HG03460 (cell line): ENCODE measurements around the gene RMC1.

Experiments used
- ATAC-seq: cut with Tn5 transposase; IDR thresholded peaks from one replicate; pipeline ENCODE4 v1.9.1; 2021; ENCODE audit not compliant: unreplicated experiment

RMC1 gene

GRCh38 chr18:23529604-23530003, 26.3 kb downstream of the RMC1 start:
- ATAC-seq = no peak

- ATAC-seq = no peak
These were observed 26.9 kb downstream of the RMC1 start for GRCh38 chr18:23530195-23530594.

GRCh38 chr18:23531912-23532311, 28.6 kb downstream of the RMC1 start:
- ATAC-seq = no peak

GRCh38 chr18:23532848-23533247, 29.5 kb downstream of the RMC1 start:
- no peak for ATAC-seq

- ATAC-seq = no peak
These were observed 31.0 kb downstream of the RMC1 start for GRCh38 chr18:23534276-23534675.

GRCh38 chr18:23536204-23536603, 32.9 kb downstream of the RMC1 start:
- ATAC-seq = no peak

GRCh38 chr18:23537274-23537673, 34.0 kb downstream of the RMC1 start:
- ATAC-seq = no peak

GRCh38 chr18:23538001-23538400, 34.7 kb downstream of the RMC1 start:
- ATAC-seq = no peak

GRCh38 chr18:23538870-23539269, 35.6 kb downstream of the RMC1 start:
- no peak for ATAC-seq

GRCh38 chr18:23539296-23539695, 36.0 kb downstream of the RMC1 start:
- ATAC-seq = no peak

- ATAC-seq = no peak
These were observed 36.7 kb downstream of the RMC1 start for GRCh38 chr18:23539911-23540525.

GRCh38 chr18:23540867-23541266, 37.6 kb downstream of the RMC1 start:
- ATAC-seq = peak; percentile 61

- ATAC-seq = no peak
These were observed 38.2 kb downstream of the RMC1 start for GRCh38 chr18:23541349-23542093.

GRCh38 chr18:23542461-23542860, 39.1 kb downstream of the RMC1 start:
- no peak for ATAC-seq

- no peak for ATAC-seq
These were observed 42.0 kb downstream of the RMC1 start for GRCh38 chr18:23545247-23545789.

GRCh38 chr18:23547306-23547705, 44.0 kb downstream of the RMC1 start:
- ATAC-seq = no peak

GRCh38 chr18:23547846-23548245, 44.5 kb downstream of the RMC1 start:
- ATAC-seq = no peak

GRCh38 chr18:23548275-23548674, 45.0 kb downstream of the RMC1 start:
- ATAC-seq = no peak

- ATAC-seq = no peak
These were observed 45.4 kb downstream of the RMC1 start for GRCh38 chr18:23548719-23549118.

- no peak for ATAC-seq
These were observed 47.6 kb downstream of the RMC1 start for GRCh38 chr18:23550898-23551297.

- no peak for ATAC-seq
These were observed 48.7 kb downstream of the RMC1 start for GRCh38 chr18:23551978-23552377.

GRCh38 chr18:23552505-23552904, 49.2 kb downstream of the RMC1 start:
- ATAC-seq = no peak
